Urinary bladder (tissue), 4 donors: ENCODE data around the gene IRF8. TPM values are rescaled to one million over a fixed set of nuclear protein-coding genes. Genes with fewer than 3 reads are reported as not detected.

Source experiments
- DNase-seq: peaks from one replicate; pipeline ENCODE4 v3.0.0-alpha.2; 2015; ENCODE audit errors: extremely low spot score
- H3K27ac ChIP-seq: one replicate; pipeline ENCODE4 v1.5.1; 2013; ENCODE audit warnings: low read depth, mild to moderate bottlenecking, moderate library complexity
- H3K36me3 ChIP-seq: one replicate; pipeline ENCODE4 v1.6.1; 2013; ENCODE audit warnings: mild to moderate bottlenecking, moderate library complexity; ENCODE audit not compliant: insufficient read depth
- H3K4me1 ChIP-seq: one replicate; pipeline ENCODE4 v1.6.1; 2013; ENCODE audit warnings: mild to moderate bottlenecking, moderate library complexity; ENCODE audit not compliant: insufficient read depth
- H3K4me3 ChIP-seq: one replicate; pipeline ENCODE4 v1.5.1; 2013; ENCODE audit warnings: low read depth, low read length
- WGBS: extraction: QIAGEN DNeasy Blood & Tissue Kit; methylation state at CpG from one replicate; pipeline ENCODE4 v1.1.7; 2013; 5-methylcytosine and 5-hydroxymethylcytosine counted together
- polyA plus RNA-seq: library from polyadenylated mRNA; stranded (reverse); fragments of 200-250 nt; gene quantifications from one replicate; pipeline ENCODE4 v1.2.3, GENCODE V29; 2013
- total RNA-seq: library from RNA; depleted of rRNA; stranded (reverse); fragments of >200 nt; gene quantifications from one replicate; pipeline ENCODE4 v1.2.3, GENCODE V29; 2014
- donor health status: healthy with polysubstance abuse.
- donor health status: healthy.

IRF8 gene
- total and polyA plus RNA-seq, 2 donors = 7.3 to 20.6 TPM

- WGBS = 89% methylated on average over 3 of the region's 3 CpGs
- H3K27ac ChIP-seq = no peak overlapping the region
- H3K4me1 ChIP-seq = no peaks in the 10 kb centered on the region
- no peak for DNase-seq
- H3K36me3 ChIP-seq = no peaks in the 10 kb centered on the region
- no peak overlapping the region for H3K4me3 ChIP-seq
These were observed 9.5 kb downstream of the IRF8 start for GRCh38 chr16:85908444-85908843.

GRCh38 chr16:85908889-85909589, 10.1 kb downstream of the IRF8 start:
- WGBS = 87% methylated on average over 10 of the region's 10 CpGs
- H3K36me3 ChIP-seq = no peaks in the 10 kb centered on the region
- DNase-seq = no peak
- H3K4me1 ChIP-seq = no peaks in the 10 kb centered on the region
- no peak overlapping the region for H3K27ac ChIP-seq
- H3K4me3 ChIP-seq = no peak overlapping the region

DNA sequence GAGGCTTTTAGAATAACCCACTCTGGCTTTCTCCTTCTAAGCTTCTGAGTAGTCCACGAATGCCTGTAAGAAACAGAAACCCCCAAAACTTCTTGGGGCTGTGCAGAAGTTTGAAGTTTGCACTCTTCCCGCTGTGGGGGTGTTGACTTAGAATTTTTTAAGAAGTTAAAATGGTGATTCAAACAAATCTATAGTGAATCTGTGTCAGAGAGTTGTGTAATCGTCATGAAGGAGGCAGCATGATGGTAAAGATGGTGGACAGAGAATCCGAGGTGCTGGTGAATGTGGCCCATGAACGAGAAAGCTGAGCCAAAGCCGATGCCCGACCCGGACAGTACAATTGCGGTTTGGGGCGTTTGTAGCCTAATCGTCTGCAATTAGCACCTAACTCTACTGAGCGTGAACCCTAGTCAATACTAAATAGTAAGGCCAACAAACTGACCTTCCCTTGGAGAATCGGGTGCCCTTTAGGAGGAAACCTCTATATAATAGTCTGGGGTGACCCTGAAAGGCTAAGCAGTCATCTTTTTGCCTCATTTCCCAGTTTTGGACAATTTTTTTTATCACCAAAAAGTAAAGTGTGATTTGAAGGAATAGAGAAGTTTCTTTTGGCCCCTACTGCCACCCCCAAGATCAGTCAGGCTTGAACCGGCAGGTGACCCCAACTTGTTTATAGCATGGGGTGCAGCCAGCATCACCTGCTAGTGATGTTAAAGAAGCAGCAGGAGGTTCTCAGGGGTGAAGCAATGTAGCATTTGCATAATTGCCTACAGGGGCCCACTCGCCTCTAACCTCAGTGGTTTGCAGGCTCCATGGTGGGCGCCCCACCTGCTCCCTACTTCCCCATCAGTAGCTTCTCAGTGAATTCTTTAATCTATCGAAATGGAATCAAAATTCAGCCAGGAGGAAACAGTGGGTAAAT, 11.2 kb downstream of the IRF8 start:
- Histone ChIP-seq H3K4me3 (no peak overlapping the region), H3K27ac (no peak overlapping the region), H3K4me1 (no peaks in the 10 kb centered on the region), H3K36me3 (no peaks in the 10 kb centered on the region)
- no peak for DNase-seq
- 97% methylated on average over 17 of the region's 17 CpGs for WGBS

GRCh38 chr16:85910854-85911247, 11.9 kb downstream of the IRF8 start:
- H3K4me1 ChIP-seq = no peaks in the 10 kb centered on the region
- WGBS = 87% methylated on average over 9 of the region's 9 CpGs
- no peak for DNase-seq

GRCh38 chr16:85911251-85911930, 12.4 kb downstream of the IRF8 start:
- H3K27ac ChIP-seq = no peak overlapping the region
- DNase-seq = no peak
- no peak overlapping the region for H3K4me3 ChIP-seq
- no peaks in the 10 kb centered on the region for H3K4me1 ChIP-seq
- 81% methylated on average over 15 of the region's 15 CpGs for WGBS
- H3K36me3 ChIP-seq = no peaks in the 10 kb centered on the region

More at GRCh38 chr16:85910854-85911247, 11.9 kb downstream of the IRF8 start:
- no peak overlapping the region for H3K4me3 ChIP-seq
- H3K27ac ChIP-seq = no peak overlapping the region
- H3K36me3 ChIP-seq = no peaks in the 10 kb centered on the region

DNA sequence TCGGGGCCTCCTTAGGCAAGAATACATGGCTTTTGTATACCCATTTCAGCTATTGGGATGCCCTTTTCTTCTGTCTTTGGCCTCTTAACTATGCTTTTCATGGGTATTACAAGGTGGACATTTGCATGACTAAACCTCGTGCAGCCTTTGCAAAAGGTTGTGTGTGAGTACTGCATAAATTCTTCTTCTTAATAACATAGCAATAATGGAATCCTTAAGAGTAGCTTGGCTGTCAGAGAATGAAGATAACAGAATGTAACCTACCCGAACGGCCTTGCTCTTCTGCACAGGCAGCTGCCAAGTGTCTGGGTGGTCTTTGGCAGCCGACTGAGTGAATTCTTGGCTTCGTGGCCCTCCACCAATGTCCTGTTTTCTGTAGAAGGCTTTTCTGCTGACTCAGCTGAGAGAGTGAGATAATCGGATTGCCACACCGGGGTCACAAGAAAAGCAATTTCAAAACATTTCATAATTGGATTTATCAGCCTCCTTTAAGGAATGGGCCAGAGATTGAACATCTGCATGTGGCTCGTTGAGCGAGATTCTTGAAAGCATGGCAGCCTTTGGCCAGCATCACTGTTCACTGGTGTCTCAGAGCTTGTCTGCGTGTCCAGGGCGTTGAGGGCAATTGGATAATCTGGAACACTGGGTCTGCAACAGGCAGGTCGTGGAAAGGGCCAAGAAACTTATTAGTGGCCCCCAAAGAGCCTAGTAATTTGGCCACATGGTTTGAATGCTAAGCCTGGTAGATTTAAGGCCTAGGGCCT, 13.4 kb downstream of the IRF8 start:
- 31% methylated on average over 13 of the region's 13 CpGs for WGBS
- Histone ChIP-seq H3K36me3 (no peaks in the 10 kb centered on the region), H3K27ac (no peak overlapping the region), H3K4me3 (no peak overlapping the region), H3K4me1 (no peaks in the 10 kb centered on the region)
- no peak for DNase-seq

GRCh38 chr16:85913141-85913601, 14.2 kb downstream of the IRF8 start:
- Histone ChIP-seq H3K4me1 (no peaks in the 10 kb centered on the region), H3K27ac (no peak overlapping the region)
- WGBS = 97% methylated on average over 12 of the region's 12 CpGs

DNA sequence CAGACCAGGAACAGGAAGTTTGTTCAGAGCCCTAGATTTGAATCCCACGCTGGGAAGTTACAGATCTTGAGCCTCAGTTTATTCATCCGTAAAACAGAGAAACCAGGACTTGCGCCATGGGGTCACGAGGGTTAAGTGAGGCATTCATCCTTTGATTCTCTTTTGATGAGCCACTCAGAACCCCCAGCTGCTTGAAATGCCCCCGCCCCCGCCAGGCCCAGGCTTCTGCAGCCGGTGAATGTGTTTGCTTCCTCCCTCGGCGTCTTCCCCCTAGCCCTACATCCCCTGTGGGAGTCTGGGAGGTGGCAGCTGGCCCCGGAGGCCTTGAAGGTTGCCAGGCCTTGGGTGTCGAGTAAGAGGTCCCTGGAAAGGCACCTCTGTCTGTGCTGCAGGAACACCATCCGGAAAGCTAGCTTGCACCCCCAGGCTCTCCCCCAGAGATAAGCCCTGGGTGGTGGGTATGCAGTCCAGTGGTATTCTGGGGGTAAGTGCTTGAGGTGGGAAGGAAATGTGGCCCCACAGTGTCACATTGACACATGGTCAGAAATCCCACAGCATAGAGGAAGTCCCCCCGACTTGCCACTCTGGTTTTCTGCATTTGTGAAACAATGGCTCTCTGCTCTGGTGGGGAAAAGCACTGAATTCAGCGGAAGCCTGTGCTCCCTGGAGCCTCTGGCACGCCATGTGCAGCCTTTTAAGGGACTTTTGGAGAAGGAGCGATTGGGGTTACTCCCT, 14.9 kb downstream of the IRF8 start:
- H3K4me1 ChIP-seq = no peaks in the 10 kb centered on the region
- H3K36me3 ChIP-seq = no peaks in the 10 kb centered on the region
- H3K4me3 ChIP-seq = no peak overlapping the region
- WGBS = 86% methylated on average over 16 of the region's 16 CpGs
- no peak overlapping the region for H3K27ac ChIP-seq
- no peak for DNase-seq

More at GRCh38 chr16:85913141-85913601, 14.2 kb downstream of the IRF8 start:
- Histone ChIP-seq H3K4me3 (no peak overlapping the region), H3K36me3 (no peaks in the 10 kb centered on the region)
- DNase-seq = no peak

DNA sequence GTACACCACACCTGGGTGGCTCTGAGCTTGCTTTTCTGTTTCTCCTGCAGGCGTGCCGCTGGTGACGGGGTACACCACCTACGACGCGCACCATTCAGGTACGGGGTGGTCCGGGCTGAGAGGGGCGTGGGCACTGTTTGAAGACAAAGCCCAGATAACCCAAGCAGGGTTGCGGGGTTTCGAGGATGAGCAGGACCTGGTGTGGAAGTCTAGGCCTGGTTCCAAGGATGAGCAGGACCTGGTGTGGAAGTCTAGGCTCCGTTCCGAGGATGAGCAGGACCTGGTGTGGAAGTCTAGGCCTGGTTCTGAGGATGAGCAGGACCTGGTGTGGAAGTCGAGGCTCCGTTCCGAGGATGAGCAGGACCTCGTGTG, 15.4 kb downstream of the IRF8 start:
- Histone ChIP-seq H3K4me3 (no peak overlapping the region), H3K36me3 (no peaks in the 10 kb centered on the region), H3K4me1 (no peaks in the 10 kb centered on the region), H3K27ac (no peak overlapping the region)
- 98% methylated on average over 17 of the region's 17 CpGs for WGBS
- DNase-seq = no peak

DNA sequence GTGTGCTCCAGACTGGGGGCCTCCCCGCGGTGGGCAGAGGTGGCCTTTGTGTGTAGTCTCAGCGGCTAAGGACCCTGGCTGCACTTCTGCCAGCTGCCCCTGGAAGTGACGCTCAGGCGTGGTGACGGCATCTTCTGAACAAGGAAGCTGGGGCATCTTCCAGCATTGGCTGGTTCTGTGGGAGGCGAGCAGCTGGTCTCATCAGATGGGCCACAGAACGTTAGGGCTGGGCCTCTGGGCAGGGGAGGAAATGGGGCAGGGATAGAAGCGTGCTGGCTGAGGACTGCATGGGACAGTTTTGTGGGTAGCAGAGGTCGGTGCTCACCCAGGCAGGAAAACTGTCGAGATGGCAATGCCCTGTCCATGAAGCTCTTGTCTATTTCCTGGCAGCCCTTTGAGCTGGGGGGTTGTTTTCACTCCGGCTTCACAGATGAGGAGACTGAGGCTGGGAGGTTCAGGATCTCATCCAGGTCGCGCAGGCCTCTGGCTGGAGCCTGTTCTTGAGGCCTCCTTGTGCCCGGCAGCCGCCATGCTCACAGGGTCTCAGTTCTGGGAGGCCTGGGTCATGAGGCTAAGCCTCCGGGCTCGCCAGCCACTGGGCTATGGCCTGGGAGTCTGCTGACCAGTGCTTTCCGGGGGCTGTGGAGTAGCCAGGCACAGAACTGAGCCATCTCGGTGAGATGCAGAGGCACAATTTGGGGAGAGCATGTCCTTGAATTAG, 16.3 kb downstream of the IRF8 start:
- H3K4me1 ChIP-seq = no peaks in the 10 kb centered on the region
- no peak overlapping the region for H3K4me3 ChIP-seq
- no peak overlapping the region for H3K27ac ChIP-seq
- DNase-seq = no peak
- WGBS = 94% methylated on average over 20 of the region's 20 CpGs
- no peaks in the 10 kb centered on the region for H3K36me3 ChIP-seq

- Histone ChIP-seq H3K27ac (no peak overlapping the region), H3K36me3 (no peaks in the 10 kb centered on the region), H3K4me1 (no peaks in the 10 kb centered on the region), H3K4me3 (no peak overlapping the region)
- no peak for DNase-seq
- WGBS = 74% methylated on average over 20 of the region's 20 CpGs
These were observed 17.4 kb downstream of the IRF8 start for GRCh38 chr16:85916141-85916890.
